ENCODE data around the gene TEX54.
"Not testable (repeated sequence)": the region's sequence is repeated elsewhere in the genome, so short reads cannot be mapped to it uniquely, and the experiment has no call there.

The TEX54 gene

DNA sequence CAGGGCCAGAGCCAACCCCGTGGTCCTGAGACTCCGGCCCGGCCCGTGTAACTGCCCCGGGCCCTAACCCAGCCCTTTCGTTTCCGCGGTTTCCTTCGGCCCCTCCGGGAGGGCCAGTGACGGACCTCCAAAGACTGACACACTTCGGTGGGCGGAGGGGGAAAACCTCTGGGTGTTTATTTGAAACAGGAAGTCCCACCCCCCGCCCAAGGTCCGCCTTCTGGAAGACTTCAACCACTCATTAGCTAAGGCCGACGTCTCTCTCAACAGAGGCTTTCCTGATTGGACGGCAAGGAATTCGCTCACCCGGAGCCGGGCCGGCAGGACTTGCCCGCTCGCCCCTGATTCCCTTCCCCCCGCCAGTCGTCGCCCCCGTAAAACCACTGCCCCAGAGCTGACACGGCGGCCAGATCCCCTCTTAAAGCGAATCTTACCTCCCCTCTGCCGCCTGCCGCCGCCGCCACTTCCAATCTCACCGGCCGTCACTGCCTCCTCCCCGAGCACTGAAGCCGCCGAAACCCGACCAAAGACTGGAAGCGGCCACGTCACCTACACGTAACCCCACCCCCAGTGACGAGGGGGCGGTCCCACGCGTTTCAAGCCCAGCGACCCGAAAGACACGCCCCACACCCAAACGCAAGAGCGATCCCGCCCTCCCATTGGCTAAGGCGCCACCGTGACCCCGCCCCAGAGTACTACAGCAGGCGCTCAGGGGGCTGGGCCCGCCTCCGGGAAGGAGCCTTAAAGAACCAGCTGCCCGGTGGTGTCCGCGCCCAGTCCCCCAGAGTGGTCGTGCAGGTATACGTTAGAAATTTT lies 913 bp downstream of the TEX54 start, which contains the start of gene STX5:
Gene STX5 (minus strand): TSS at position 532 of the 816 bp plus-strand sequence. CDS start 808 bp downstream, outside the sequence.
- Mint-ChIP-seq H3K27ac (peak within 1 kb of the TSS; percentile 95), H3K4me3 (peak within 1 kb of the TSS; percentile 88), H3K27me3 (no peaks in the 10 kb centered on the region), H3K9me3 (no peaks in the 10 kb centered on the region), H3K4me1 (peaks cover 30% of the 10 kb centered on the region), H3K36me3 (peaks cover 21% of the 10 kb centered on the region)
- DNase-seq (ENCODE audit: low spot score in 2 of 2) (peak; percentile 98 to 99), ATAC-seq (ENCODE audit: low read depth) (peak; percentile 88)

DNA sequence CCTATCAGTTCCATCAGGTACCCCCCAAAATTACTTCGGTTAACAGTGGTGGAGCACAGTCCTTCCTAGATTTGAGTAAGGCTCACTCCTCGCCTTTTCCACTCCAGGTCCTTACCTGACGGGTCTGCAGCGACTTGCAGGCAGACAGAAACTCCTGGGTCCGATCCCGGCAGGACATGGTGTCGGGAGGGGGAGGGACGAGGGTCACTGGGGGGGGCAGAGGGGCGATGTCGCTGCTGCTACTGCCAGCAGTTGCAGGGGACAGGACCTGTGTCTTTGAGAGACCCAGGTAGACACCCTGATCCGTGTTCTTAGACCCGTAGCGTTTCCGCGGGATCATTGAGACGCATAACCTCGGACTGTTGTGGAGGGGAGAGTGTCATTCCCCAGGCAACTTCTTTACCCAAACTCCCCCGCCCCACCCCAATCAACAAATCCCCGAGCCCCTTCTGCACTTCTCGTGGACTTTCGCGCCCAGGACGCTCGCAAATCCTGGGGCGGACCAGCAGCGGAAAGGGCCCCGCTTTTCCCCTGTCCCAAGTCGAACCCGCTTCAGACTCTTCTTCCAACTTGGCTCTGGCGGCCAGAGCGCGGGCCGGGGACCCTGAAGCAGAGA lies 1.6 kb downstream of the TEX54 start:
- ATAC-seq (ENCODE audit: low read depth) (no peak), DNase-seq (ENCODE audit: low spot score in 2 of 2) (no peak)
- Mint-ChIP-seq H3K9me3 (no peaks in the 10 kb centered on the region), H3K27me3 (no peaks in the 10 kb centered on the region), H3K4me1 (peaks cover 27% of the 10 kb centered on the region), H3K4me3 (peak overlapping the region; percentile 88), H3K27ac (peak overlapping the region; percentile 95), H3K36me3 (peaks cover 18% of the 10 kb centered on the region)

DNA sequence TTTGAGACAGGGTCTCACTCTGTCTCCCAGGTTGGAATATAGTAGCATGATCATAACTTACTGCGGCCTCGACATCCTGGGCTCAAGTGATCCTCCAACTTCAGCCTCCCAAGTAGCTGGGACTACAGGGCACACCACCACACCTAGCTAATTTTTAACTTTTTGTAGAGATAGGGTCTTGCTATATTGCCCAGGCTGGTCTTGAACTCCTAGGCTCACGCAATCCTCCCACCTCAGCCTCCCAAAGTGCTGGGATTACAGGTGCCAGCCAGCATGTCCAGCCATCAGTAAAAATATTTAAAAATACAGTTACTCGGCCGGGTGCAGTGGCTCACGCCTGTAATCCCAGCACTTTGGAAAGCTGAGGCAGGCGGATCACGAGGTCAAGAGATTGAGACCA lies 4.5 kb downstream of the TEX54 start:
- Mint-ChIP-seq H3K36me3 (peaks cover 20% of the 10 kb centered on the region), H3K4me1 (peaks cover 19% of the 10 kb centered on the region)
- H3K4me3 Mint-ChIP-seq; H3K27ac Mint-ChIP-seq; DNase-seq (ENCODE audit: low spot score in 2 of 2); H3K27me3 Mint-ChIP-seq; H3K9me3 Mint-ChIP-seq; ATAC-seq (ENCODE audit: low read depth): not testable (repeated sequence)

DNA sequence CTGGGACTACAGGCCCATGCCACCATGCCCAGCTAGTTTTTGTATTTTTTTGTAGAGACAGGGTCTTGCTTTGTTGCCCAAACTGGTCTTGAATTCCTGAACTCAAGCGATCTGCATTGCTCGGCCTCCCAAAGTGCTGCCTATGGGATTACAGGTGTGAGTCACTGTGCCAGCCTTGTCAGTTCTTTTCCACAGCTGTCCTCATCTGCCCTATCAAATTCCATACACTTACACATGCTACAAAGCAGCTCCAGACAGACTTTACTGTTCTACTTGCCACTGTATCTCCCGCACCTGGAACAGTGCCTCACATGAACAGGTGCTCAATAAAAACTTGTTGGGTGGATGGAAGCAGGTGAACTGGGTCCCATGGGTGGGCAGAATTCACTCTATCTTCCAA lies 9.0 kb downstream of the TEX54 start:
- H3K36me3 Mint-ChIP-seq, result peaks cover 28% of the 10 kb centered on the region
- no peak for ATAC-seq (ENCODE audit: low read depth)
- H3K27ac Mint-ChIP-seq, result peak overlapping the region; percentile 0
- DNase-seq (ENCODE audit: low spot score in 2 of 2), result no peak
- H3K27me3 Mint-ChIP-seq, result no peaks in the 10 kb centered on the region
- H3K9me3 Mint-ChIP-seq, result no peaks in the 10 kb centered on the region
- peaks cover 4% of the 10 kb centered on the region for H3K4me1 Mint-ChIP-seq
- H3K4me3 Mint-ChIP-seq, result no peak overlapping the region

DNA sequence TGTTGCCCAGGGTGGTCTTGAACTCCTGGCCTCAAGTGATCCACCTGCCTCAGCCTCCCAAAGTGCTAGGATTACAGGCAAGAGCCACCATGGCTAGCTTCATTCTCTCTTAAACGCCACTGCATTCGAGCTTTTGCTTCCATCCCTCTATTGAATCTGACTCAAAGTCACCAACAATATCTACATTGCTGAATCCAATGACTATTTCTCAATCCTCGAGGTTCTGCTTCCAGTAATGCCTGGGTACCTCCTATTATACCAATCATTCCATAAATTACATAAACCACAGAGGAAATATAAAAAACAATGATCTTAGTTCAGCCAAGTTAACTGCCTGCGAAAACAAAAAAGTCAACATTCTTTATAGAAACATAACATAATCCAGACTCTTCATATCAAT lies 15.5 kb downstream of the TEX54 start:
- H3K27ac Mint-ChIP-seq, result no peak overlapping the region
- DNase-seq (ENCODE audit: low spot score in 2 of 2), result no peak
- no peaks in the 10 kb centered on the region for H3K9me3 Mint-ChIP-seq
- no peak overlapping the region for H3K4me3 Mint-ChIP-seq
- H3K27me3 Mint-ChIP-seq, result no peaks in the 10 kb centered on the region
- no peaks in the 10 kb centered on the region for H3K4me1 Mint-ChIP-seq
- ATAC-seq (ENCODE audit: low read depth), result no peak
- H3K36me3 Mint-ChIP-seq, result peaks cover 10% of the 10 kb centered on the region

DNA sequence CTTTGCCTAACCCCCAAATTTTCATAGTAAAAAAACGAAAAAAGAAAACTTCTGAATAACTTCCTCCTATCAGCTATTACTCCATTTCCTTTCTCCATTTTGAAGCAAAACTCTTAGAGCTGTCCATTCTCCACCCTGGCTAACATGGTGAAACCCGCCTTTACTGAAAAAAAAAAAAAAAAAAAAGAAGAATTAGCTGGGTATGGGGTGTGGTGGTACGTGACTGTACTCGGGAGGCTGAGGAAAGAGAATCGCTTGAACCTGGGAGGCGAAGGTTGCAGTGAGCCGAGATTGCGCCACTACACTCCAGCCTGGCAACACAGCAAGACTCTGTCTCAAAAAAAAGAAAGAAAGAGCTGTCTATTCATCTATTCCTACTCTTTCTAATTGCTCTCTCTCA lies 16.1 kb downstream of the TEX54 start:
- Mint-ChIP-seq H3K4me1 (no peaks in the 10 kb centered on the region), H3K27ac (no peak overlapping the region)
- ATAC-seq (ENCODE audit: low read depth), result no peak

DNA sequence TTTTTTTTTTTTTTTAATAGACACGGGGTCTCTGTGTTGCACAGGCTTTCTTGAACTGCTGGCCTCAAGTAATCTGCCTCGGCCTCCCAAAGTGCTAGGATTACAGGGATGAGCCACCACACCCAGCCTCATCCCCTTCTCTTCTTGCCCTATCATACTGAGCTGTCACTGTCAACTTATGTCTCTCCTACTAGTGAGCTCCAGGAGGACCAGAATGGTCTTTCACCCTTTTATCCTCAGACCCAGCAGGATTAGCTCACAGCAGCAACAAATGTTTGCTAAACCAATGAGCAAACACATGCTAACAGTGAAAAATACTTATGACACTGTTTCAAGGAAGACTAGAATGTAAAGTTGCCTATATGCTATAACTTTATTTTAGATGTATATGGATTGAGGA lies 21.0 kb downstream of the TEX54 start:
- DNase-seq (ENCODE audit: low spot score in 2 of 2) (no peak), ATAC-seq (ENCODE audit: low read depth) (no peak)
- Mint-ChIP-seq H3K36me3 (peaks cover 1% of the 10 kb centered on the region), H3K27me3 (no peaks in the 10 kb centered on the region), H3K4me3 (no peak overlapping the region), H3K4me1 (peaks cover 5% of the 10 kb centered on the region), H3K27ac (no peak overlapping the region), H3K9me3 (no peaks in the 10 kb centered on the region)

More for the DNA sequence above, 16.1 kb downstream of the TEX54 start:
- no peaks in the 10 kb centered on the region for H3K9me3 Mint-ChIP-seq
- no peak overlapping the region for H3K4me3 Mint-ChIP-seq
- H3K36me3 Mint-ChIP-seq, result peaks cover 10% of the 10 kb centered on the region
- no peaks in the 10 kb centered on the region for H3K27me3 Mint-ChIP-seq
- no peak for DNase-seq (ENCODE audit: low spot score in 2 of 2)

DNA sequence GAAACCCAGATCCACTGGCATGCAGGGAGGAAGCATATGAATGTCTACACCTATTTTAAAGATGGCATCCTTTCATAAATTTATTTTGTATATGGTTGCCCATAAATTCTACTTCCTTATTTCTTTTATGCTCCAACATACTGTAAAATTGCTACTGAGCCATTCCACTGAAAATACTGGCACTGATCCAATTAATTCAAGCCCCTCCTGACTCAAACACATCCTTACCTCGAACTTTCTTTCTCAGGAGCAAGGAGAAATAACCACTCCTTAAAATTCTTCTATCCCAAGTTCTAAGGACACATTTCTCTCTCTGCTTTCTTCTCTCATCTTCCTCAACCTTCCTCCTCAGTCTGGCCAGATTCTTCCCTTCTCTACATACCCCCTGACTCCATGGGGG lies 21.9 kb downstream of the TEX54 start:
- H3K9me3 Mint-ChIP-seq, result no peaks in the 10 kb centered on the region
- peaks cover 7% of the 10 kb centered on the region for H3K4me1 Mint-ChIP-seq
- H3K27me3 Mint-ChIP-seq, result no peaks in the 10 kb centered on the region
- H3K36me3 Mint-ChIP-seq, result peaks cover 1% of the 10 kb centered on the region
- no peak overlapping the region for H3K4me3 Mint-ChIP-seq
- no peak for ATAC-seq (ENCODE audit: low read depth)
- DNase-seq (ENCODE audit: low spot score in 2 of 2), result no peak
- H3K27ac Mint-ChIP-seq, result no peak overlapping the region

DNA sequence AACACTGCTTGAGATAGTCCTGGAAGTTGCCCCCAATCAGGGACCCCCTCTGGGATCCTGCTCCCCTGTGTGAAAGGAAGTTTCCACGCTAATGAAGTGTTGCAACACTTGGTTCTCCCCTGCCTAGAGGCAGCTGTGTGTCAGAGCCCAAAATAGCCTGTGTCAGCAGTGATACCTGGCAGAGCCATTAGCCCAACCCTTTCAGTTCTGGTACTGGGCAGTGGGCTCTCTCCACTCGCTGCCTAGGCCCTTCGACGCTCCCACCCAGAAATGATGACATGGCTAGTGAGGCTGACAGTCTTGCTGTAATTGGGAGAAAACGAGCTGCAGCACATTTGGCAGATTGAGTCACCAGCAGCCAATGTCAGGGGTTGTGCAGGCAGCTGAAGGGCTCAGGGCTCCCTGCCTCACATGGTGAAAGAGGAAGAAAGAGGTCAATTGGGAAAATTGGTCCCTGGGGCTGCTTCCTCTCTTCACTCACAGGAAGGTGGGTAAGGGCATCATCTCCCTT lies 26.0 kb downstream of the TEX54 start:
- Mint-ChIP-seq H3K36me3 (peaks cover 11% of the 10 kb centered on the region), H3K27ac (peak overlapping the region; percentile 28), H3K9me3 (no peaks in the 10 kb centered on the region), H3K4me3 (peak overlapping the region; percentile 96), H3K4me1 (peaks cover 20% of the 10 kb centered on the region), H3K27me3 (no peaks in the 10 kb centered on the region)
- no peak for ATAC-seq (ENCODE audit: low read depth)
- DNase-seq (ENCODE audit: low spot score in 2 of 2), result no peak

DNA sequence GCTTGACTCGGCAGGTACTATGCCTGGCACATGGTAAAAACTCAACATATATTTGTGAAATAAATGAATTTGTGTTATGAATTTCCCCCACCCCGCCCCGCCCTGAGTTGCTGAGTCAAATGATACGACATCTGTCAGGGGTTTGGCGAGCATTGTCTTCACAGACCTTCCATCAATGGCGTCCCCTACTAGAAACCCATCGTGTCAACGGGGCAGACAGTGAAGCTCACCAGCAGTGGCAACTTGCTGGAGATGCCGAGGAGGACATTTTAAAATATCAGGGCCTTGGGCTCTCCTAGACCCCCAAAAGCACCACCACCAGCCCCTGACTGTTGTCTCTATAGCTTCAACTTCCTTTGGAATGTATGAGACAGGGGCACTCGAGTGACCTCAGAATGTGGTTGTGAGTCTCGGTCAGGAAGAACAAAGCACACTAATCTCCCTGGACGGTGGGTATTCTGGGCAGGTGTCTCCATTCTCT lies 26.6 kb downstream of the TEX54 start:
- Mint-ChIP-seq H3K27me3 (no peaks in the 10 kb centered on the region), H3K4me1 (peaks cover 20% of the 10 kb centered on the region), H3K27ac (peak overlapping the region; percentile 97), H3K4me3 (peak overlapping the region; percentile 96), H3K36me3 (peaks cover 15% of the 10 kb centered on the region), H3K9me3 (no peaks in the 10 kb centered on the region)
- DNase-seq (ENCODE audit: low spot score in 2 of 2), result no peak
- peak; percentile 9 for ATAC-seq (ENCODE audit: low read depth)

DNA sequence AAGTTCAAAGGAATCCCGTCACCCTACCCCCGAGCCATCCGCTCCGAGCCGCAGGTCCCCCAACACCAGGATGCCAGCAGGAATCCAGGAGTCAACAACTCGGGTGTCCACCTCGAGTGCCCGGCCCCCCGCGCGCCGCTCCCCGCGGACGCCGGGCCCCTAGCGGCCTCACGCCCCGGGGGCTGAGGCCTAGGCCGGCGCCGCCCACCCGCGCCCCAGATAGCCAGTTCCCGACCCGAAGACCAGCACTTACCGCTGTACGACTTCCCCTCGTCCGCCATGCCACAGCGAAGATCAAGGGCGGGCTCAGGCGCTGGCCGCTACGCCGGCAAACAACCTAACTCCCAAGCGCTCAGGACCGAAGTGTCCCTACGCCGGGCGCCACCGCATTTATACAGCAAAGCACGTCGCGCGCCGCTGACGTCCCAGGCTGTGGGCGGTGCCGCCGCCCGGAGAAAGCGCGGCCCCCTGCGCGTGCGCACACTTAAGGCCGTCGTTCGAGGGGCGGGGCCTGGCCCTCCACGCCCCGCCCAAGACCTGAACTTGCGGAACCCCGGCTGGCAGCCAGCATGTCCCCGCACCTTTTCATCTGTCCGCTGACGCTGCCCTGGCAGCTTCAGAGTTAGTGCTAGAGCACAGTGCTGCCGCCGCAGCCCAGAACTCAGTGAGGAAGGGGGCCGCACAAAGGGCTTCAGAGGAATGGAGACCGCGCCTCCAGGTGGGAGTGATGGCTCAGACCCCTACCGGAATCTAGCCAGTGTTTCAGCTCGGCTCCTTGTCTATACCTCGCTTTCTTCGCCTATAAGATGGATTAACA lies 27.4 kb downstream of the TEX54 start, which contains the start of gene NXF1:
Gene NXF1 (minus strand): TSS at position 365 of the 817 bp plus-strand sequence. CDS start 84 bp downstream, at position 281.
- Mint-ChIP-seq H3K27ac (peak within 1 kb of the TSS; percentile 97), H3K9me3 (no peaks in the 10 kb centered on the region), H3K36me3 (peaks cover 18% of the 10 kb centered on the region), H3K27me3 (no peaks in the 10 kb centered on the region), H3K4me3 (peak within 1 kb of the TSS; percentile 96), H3K4me1 (peaks cover 20% of the 10 kb centered on the region)
- DNase-seq (ENCODE audit: low spot score in 2 of 2), result peak; percentile 98 to 99
- ATAC-seq (ENCODE audit: low read depth), result peak; percentile 87

DNA sequence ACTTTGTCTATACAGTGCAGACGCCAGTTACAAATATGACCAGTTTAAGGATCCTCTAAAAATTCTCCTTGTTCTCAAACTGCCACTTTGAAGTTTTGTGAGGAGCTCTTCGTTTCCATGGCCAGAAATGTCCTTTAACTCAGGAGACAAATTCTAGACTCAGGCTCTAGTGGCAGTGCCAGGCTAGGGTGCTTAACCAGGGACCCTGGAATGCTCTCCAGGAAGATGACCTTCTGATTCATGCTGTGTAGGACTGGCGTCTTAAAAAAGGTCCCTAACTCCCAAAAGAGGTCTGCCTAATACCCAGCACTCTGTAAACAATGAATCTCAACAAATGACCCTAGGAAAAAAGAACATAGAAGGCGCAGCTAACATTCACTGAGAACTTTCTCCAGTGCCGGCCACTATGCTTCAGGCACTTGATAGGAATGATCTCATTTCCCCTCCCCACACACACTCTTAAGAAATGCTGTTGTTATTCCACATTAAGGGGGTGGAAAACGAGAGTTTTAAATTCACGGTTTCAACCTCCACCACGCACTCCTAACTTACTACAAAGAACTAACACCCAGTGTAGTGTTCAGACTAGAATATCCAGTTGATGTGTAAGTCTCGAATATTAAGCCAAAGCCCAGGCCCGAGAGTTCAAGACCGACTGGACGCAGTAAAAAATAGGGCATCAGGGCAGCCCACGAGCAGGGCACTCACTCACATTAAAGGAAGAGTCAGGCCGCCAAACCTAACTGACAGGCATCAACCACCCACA lies 28.1 kb downstream of the TEX54 start:
- Mint-ChIP-seq H3K36me3 (peaks cover 24% of the 10 kb centered on the region), H3K9me3 (no peaks in the 10 kb centered on the region), H3K4me1 (peaks cover 20% of the 10 kb centered on the region), H3K4me3 (peak overlapping the region; percentile 96), H3K27ac (peak overlapping the region; percentile 97), H3K27me3 (no peaks in the 10 kb centered on the region)
- DNase-seq (ENCODE audit: low spot score in 2 of 2), result no peak
- peak; percentile 6 for ATAC-seq (ENCODE audit: low read depth)

DNA sequence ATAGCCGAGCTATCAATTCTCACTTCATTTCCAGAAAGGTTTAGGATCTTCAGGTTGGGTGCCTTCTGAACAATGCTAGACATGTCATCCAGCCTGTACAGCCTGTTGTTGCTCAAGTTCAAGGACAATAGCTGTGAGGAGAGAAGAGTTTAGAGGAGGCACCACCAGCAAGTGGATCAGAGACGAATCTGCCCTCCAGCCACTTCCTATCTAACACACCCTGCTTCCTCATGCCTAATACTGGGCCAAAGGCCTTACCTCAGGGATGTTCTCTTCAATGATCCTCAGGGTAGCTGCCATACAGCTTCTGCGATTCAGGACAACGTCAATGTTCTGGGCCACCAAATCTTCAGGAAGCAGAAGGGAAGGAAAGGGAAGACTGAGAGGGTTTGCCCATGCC lies 31.6 kb downstream of the TEX54 start:
- no peak overlapping the region for H3K4me3 Mint-ChIP-seq
- H3K9me3 Mint-ChIP-seq, result no peaks in the 10 kb centered on the region
- DNase-seq (ENCODE audit: low spot score in 2 of 2), result no peak
- no peaks in the 10 kb centered on the region for H3K27me3 Mint-ChIP-seq
- H3K4me1 Mint-ChIP-seq, result peaks cover 16% of the 10 kb centered on the region
- peaks cover 37% of the 10 kb centered on the region for H3K36me3 Mint-ChIP-seq
- no peak for ATAC-seq (ENCODE audit: low read depth)
- H3K27ac Mint-ChIP-seq, result no peak overlapping the region
